GM12874 (cell line): ENCODE data around the gene USHBP1.

Source experiments
- CTCF ChIP-seq: IDR thresholded peaks from 2 replicates; pipeline ENCODE4 v1.5.1; 2011; ENCODE audit warnings: low read depth, mild to moderate bottlenecking, control low read depth, low read length, moderate library complexity; ENCODE audit not compliant: insufficient read depth

The USHBP1 gene

GRCh38 chr19:17237747-17238706 lies 26.5 kb downstream of the USHBP1 start:
- TF ChIP-seq CTCF: no peak

GRCh38 chr19:17236811-17237543 lies 27.6 kb downstream of the USHBP1 start:
- TF ChIP-seq CTCF: no peak

- no peak for TF ChIP-seq CTCF
Observed at GRCh38 chr19:17235971-17236777, 28.4 kb downstream of the USHBP1 start.

- TF ChIP-seq CTCF: peak; percentile 79
Observed at GRCh38 chr19:17235300-17235970, 29.1 kb downstream of the USHBP1 start.

GRCh38 chr19:17234911-17235299 lies 29.6 kb downstream of the USHBP1 start:
- TF ChIP-seq CTCF: no peak

- TF ChIP-seq CTCF: no peak
Observed at GRCh38 chr19:17232258-17232657, 32.3 kb downstream of the USHBP1 start.
